BE2C (cell line): ENCODE results near the gene NDFIP1.

ENCODE experiments used
- DNase-seq: peaks from one replicate; pipeline ENCODE4 v3.0.0-alpha.2; 2020
- H3K27me3 ChIP-seq: fragments of 250-450 bp; sonication (Bioruptor Pico); 2 replicates; pipeline ENCODE4 v1.5.1; 2020; ENCODE audit warnings: mild to moderate bottlenecking
- H3K36me3 ChIP-seq: fragments of 250-450 bp; sonication (Bioruptor Pico); 2 replicates; pipeline ENCODE4 v1.5.1; 2020; ENCODE audit warnings: mild to moderate bottlenecking
- H3K4me1 ChIP-seq: fragments of 250-450 bp; sonication (Bioruptor Pico); 2 replicates; pipeline ENCODE4 v1.5.1; 2020
- H3K4me3 ChIP-seq: 2 replicates; pipeline ENCODE4 v1.5.1; 2011; ENCODE audit warnings: low read depth, low read length
- H3K9me3 ChIP-seq: fragments of 250-450 bp; sonication (Bioruptor Pico); 2 replicates; pipeline ENCODE4 v1.5.1; 2020
- CTCF ChIP-seq: IDR thresholded peaks from 2 replicates; pipeline ENCODE4 v1.5.1; 2012; ENCODE audit warnings: mild to moderate bottlenecking, low read depth, low read length

NDFIP1 gene

DNA sequence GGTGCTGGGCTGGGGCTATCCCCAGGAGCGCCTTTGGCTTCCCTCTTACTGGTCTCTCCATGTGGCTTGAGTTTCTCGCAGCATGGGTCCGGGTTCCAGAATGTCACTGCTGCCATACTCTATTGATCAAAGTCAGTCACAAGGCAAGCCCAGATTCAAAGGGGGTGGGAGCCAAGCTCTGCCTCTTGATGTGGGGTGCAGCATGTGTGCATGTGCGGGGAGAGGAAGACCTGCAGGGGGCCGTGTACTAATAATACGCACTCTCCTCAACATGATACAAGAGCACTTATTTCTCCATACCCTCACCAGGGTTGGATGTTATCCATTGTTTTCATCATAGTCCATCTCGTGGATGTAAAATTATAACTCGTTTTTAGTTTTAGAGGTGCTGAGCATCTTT is 81.2 kb downstream of the NDFIP1 start:
- no peak for DNase-seq
- Histone ChIP-seq H3K9me3 (no peaks in the 10 kb centered on the region; the same call in 1 of the 2 replicates), H3K36me3 (no peaks in the 10 kb centered on the region), H3K4me3 (no peak overlapping the region), H3K27me3 (no peaks in the 10 kb centered on the region), H3K4me1 (peaks cover 28% of the 10 kb centered on the region)
- no peak for TF ChIP-seq CTCF

- no peak for TF ChIP-seq CTCF
- peaks cover 9% of the 10 kb centered on the region for H3K4me1 ChIP-seq
- no peak for DNase-seq
- H3K36me3 ChIP-seq = no peaks in the 10 kb centered on the region
- H3K9me3 ChIP-seq = no peaks in the 10 kb centered on the region; the same call in 1 of the 2 replicates
- no peak overlapping the region for H3K4me3 ChIP-seq
- H3K27me3 ChIP-seq = no peaks in the 10 kb centered on the region
These were observed 83.2 kb downstream of the NDFIP1 start for GRCh38 chr5:142191776-142192175.

- Histone ChIP-seq H3K27me3 (no peaks in the 10 kb centered on the region), H3K36me3 (no peaks in the 10 kb centered on the region), H3K4me1 (peaks cover 4% of the 10 kb centered on the region; the same call in 1 of the 2 replicates), H3K4me3 (no peak overlapping the region), H3K9me3 (no peaks in the 10 kb centered on the region; the same call in 1 of the 2 replicates)
- TF ChIP-seq CTCF = no peak
- no peak for DNase-seq
These were observed 83.9 kb downstream of the NDFIP1 start for GRCh38 chr5:142192286-142193113.

- H3K4me1 ChIP-seq = no peaks in the 10 kb centered on the region
- H3K9me3 ChIP-seq = no peaks in the 10 kb centered on the region; the same call in 1 of the 2 replicates
- no peak for DNase-seq
- TF ChIP-seq CTCF = no peak
- no peaks in the 10 kb centered on the region for H3K27me3 ChIP-seq
- no peak overlapping the region for H3K4me3 ChIP-seq
- H3K36me3 ChIP-seq = no peaks in the 10 kb centered on the region
These were observed 84.5 kb downstream of the NDFIP1 start for GRCh38 chr5:142193114-142193428.

GRCh38 chr5:142197098-142197497 is 88.5 kb downstream of the NDFIP1 start:
- H3K4me1 ChIP-seq = peaks cover 3% of the 10 kb centered on the region
- H3K27me3 ChIP-seq = no peaks in the 10 kb centered on the region
- H3K9me3 ChIP-seq = no peaks in the 10 kb centered on the region
- no peak for DNase-seq
- H3K36me3 ChIP-seq = no peaks in the 10 kb centered on the region
- no peak overlapping the region for H3K4me3 ChIP-seq
- TF ChIP-seq CTCF = no peak

DNA sequence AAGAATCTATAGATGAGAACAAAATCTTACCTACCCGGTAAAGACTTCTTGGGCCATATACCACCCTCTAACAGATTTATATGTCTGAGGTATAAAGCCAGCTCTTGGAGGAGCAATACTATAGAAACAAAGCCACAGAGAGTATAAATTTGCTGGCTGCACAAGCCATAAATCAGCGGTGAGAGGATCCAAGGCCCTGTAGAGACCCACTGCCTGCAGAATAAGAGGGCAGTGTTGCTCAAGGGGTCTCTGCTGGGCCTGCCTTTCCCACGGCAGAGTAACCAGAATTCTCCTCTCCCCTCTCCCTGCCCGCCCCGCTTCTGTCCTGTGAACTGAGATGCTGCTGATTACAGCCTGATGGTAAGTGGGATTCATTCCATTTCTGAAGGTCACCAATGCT is 89.2 kb downstream of the NDFIP1 start:
- no peak overlapping the region for H3K4me3 ChIP-seq
- H3K4me1 ChIP-seq = peaks cover 3% of the 10 kb centered on the region
- H3K36me3 ChIP-seq = no peaks in the 10 kb centered on the region
- no peaks in the 10 kb centered on the region for H3K9me3 ChIP-seq
- no peak for TF ChIP-seq CTCF
- DNase-seq = no peak
- no peaks in the 10 kb centered on the region for H3K27me3 ChIP-seq
